OCI-LY7 (cell line): ENCODE data around the gene ROCK2. TPM values are rescaled to one million over a fixed set of nuclear protein-coding genes. Genes with fewer than 3 reads are reported as not detected.

Experiments
- BruUV-seq: library from RNA; stranded (reverse); fragments of 400-500 nt; replicated peaks from 2 replicates; lab custom pipeline; 2021; lab: Mats Ljungman, UMichigan
- CTCF ChIA-PET: fragments of 300-600 bp; sonication (Branson Sonifier 250); formaldehyde crosslinking; loops from one replicate; lab custom pipeline; 2022; ENCODE audit warnings: antibody characterized with exemption; ENCODE audit not compliant: unreplicated experiment; lab: Charles Lee
- POLR2A ChIA-PET: fragments of 300-600 bp; sonication (Branson Sonifier 250); formaldehyde crosslinking; loops from one replicate; lab custom pipeline; 2022; ENCODE audit warnings: antibody characterized with exemption; lab: Charles Lee
- DNase-seq: peaks from one replicate; pipeline ENCODE4 v3.0.0-alpha.2; 2015; ENCODE audit warnings: low spot score
- H2AFZ ChIP-seq: fragments of 200-600 bp; sonication (generic), shearing (Covaris generic); 2 replicates; pipeline ENCODE4 v1.6.1; 2014; ENCODE audit warnings: mild to moderate bottlenecking, antibody characterized with exemption, low read length, moderate library complexity
- H3K27ac ChIP-seq: fragments of 200-600 bp; sonication (generic); 2 replicates; pipeline ENCODE4 v1.5.1; 2014; ENCODE audit warnings: mixed run types, low read depth, mild to moderate bottlenecking, moderate library complexity, low read length, inconsistent platforms; ENCODE audit not compliant: poor library complexity, severe bottlenecking
- H3K36me3 ChIP-seq: fragments of 200-600 bp; sonication (generic); 2 replicates; pipeline ENCODE4 v1.6.1; 2014; ENCODE audit warnings: mild to moderate bottlenecking, antibody characterized with exemption, low read length, moderate library complexity, mixed read lengths; ENCODE audit not compliant: insufficient read depth
- H3K4me1 ChIP-seq: fragments of 200-600 bp; sonication (generic); 2 replicates; pipeline ENCODE4 v1.5.1; 2014; ENCODE audit warnings: mild to moderate bottlenecking, low read length; ENCODE audit not compliant: insufficient read depth, poor library complexity, severe bottlenecking
- H3K4me2 ChIP-seq: fragments of 200-600 bp; sonication (generic); 2 replicates; pipeline ENCODE4 v1.6.1; 2014; ENCODE audit warnings: mild to moderate bottlenecking, low read length
- H3K4me3 ChIP-seq: fragments of 200-600 bp; sonication (generic); 2 replicates; pipeline ENCODE4 v1.5.1; 2014; ENCODE audit warnings: mild to moderate bottlenecking, low read depth, low read length; ENCODE audit not compliant: poor library complexity, severe bottlenecking
- H3K79me2 ChIP-seq: fragments of 200-600 bp; sonication (generic); 2 replicates; pipeline ENCODE4 v1.6.1; 2016; ENCODE audit warnings: low read depth, mild to moderate bottlenecking, low read length, moderate library complexity, mixed read lengths; ENCODE audit not compliant: insufficient read depth
- H3K9me2 ChIP-seq: fragments of 200-600 bp; sonication (generic); 2 replicates; pipeline ENCODE4 v1.6.1; 2016; ENCODE audit warnings: mild to moderate bottlenecking, low read length, mixed read lengths; ENCODE audit not compliant: insufficient read depth
- H3K9me3 ChIP-seq: fragments of 200-600 bp; sonication (generic); 2 replicates; pipeline ENCODE4 v1.6.1; 2014; ENCODE audit warnings: mild to moderate bottlenecking, mixed run types, low read length, mixed read lengths
- H4K20me1 ChIP-seq: fragments of 200-600 bp; sonication (generic); 2 replicates; pipeline ENCODE4 v1.6.1; 2014; ENCODE audit warnings: mild to moderate bottlenecking, antibody characterized with exemption, low read length, moderate library complexity, mixed read lengths; ENCODE audit not compliant: insufficient read depth
- EZH2phosphoT487 ChIP-seq: fragments of 200-600 bp; sonication (generic); IDR thresholded peaks from 2 replicates; pipeline ENCODE4 v1.6.1; 2018; ENCODE audit warnings: low read depth, borderline replicate concordance, mild to moderate bottlenecking, mixed run types, antibody characterized with exemption, low read length, moderate library complexity, mixed read lengths
- intact Hi-C: fragments of 100-400 bp; cut with micrococcal nuclease; formaldehyde crosslinking; loops from one replicate; pipeline ENCODE4 v1.10.0; 2022; ENCODE audit not compliant: unreplicated experiment
- total RNA-seq, 2 experiments: library from RNA; depleted of rRNA in 1 of 2; stranded (reverse); fragments of >200 nt in 1 of 2; shearing (Covaris generic) in 1 of 2; gene quantifications; 2 replicates each; pipeline ENCODE4 v1.2.3, GENCODE V29; 2014 to 2022
- TF ChIP-seq, protein P1 (sequence below): fragments of 200-600 bp; sonication (generic); conservative IDR thresholded peaks from 2 replicates; pipeline ENCODE4 v1.5.1; 2014; ENCODE audit warnings: mild to moderate bottlenecking, antibody characterized with exemption, low read length, moderate library complexity, mixed read lengths

ROCK2 gene
- total RNA-seq, 2 experiments from 2014 or later, result 12.4 to 21.0 TPM

DNA sequence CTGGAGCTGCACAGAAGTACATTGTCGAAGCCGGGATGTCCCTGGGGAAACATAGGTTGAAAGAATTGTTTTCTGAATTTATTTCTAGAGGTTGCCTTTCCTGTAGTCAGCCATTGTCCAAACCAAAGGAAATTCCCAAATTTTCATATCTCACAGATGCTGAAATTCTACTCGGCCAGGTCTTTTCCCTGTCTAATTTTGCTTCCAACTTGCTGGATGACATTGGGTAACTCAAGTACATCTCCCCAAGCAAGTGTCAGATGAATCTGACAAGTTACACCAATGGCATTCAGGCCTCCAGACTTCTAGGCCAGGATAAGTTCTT, 47.5 kb upstream of the ROCK2 start:
- ChIA-PET CTCF (no interaction called here), POLR2A (no interaction called here)
- Histone ChIP-seq H3K4me1 (no peaks in the 10 kb centered on the region), H2AFZ (no peak overlapping the region), H3K36me3 (no peaks in the 10 kb centered on the region), H3K9me3 (no peaks in the 10 kb centered on the region), H3K4me3 (no peak overlapping the region), H3K9me2 (no peaks in the 10 kb centered on the region), H3K4me2 (no peak overlapping the region), H3K27ac (no peak overlapping the region), H4K20me1 (no peaks in the 10 kb centered on the region), H3K79me2 (no peaks in the 10 kb centered on the region)
- intact Hi-C loops, result no loop called here
- no peak for DNase-seq
- no TSS peak for BruUV-seq
- TF ChIP-seq, protein P1, sequence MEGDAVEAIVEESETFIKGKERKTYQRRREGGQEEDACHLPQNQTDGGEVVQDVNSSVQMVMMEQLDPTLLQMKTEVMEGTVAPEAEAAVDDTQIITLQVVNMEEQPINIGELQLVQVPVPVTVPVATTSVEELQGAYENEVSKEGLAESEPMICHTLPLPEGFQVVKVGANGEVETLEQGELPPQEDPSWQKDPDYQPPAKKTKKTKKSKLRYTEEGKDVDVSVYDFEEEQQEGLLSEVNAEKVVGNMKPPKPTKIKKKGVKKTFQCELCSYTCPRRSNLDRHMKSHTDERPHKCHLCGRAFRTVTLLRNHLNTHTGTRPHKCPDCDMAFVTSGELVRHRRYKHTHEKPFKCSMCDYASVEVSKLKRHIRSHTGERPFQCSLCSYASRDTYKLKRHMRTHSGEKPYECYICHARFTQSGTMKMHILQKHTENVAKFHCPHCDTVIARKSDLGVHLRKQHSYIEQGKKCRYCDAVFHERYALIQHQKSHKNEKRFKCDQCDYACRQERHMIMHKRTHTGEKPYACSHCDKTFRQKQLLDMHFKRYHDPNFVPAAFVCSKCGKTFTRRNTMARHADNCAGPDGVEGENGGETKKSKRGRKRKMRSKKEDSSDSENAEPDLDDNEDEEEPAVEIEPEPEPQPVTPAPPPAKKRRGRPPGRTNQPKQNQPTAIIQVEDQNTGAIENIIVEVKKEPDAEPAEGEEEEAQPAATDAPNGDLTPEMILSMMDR, result no peak
- no peak for TF ChIP-seq EZH2phosphoT487

GRCh38 chr2:11390399-11390658, 45.9 kb upstream of the ROCK2 start:
- no peaks in the 10 kb centered on the region for H4K20me1 ChIP-seq
- no peaks in the 10 kb centered on the region for H3K4me1 ChIP-seq
- H3K9me3 ChIP-seq, result no peaks in the 10 kb centered on the region
- BruUV-seq, result no TSS peak
- no peak for TF ChIP-seq EZH2phosphoT487
- TF ChIP-seq, protein P1, result no peak
- no peak overlapping the region for H2AFZ ChIP-seq
- H3K27ac ChIP-seq, result no peak overlapping the region
- ChIA-PET POLR2A (no interaction called here), CTCF (no interaction called here)
- H3K79me2 ChIP-seq, result no peaks in the 10 kb centered on the region
- no peaks in the 10 kb centered on the region for H3K36me3 ChIP-seq
- no peaks in the 10 kb centered on the region for H3K9me2 ChIP-seq
- DNase-seq, result no peak
- H3K4me3 ChIP-seq, result no peak overlapping the region
- H3K4me2 ChIP-seq, result no peak overlapping the region
- intact Hi-C loops, result no loop called here

GRCh38 chr2:11389551-11390398, 45.3 kb upstream of the ROCK2 start:
- H3K9me3 ChIP-seq, result no peaks in the 10 kb centered on the region
- no peak overlapping the region for H3K4me3 ChIP-seq
- ChIA-PET CTCF (no interaction called here), POLR2A (no interaction called here)
- H2AFZ ChIP-seq, result no peak overlapping the region
- no peak for DNase-seq
- H4K20me1 ChIP-seq, result no peaks in the 10 kb centered on the region
- no peaks in the 10 kb centered on the region for H3K36me3 ChIP-seq
- intact Hi-C loops, result no loop called here
- TF ChIP-seq, protein P1, result no peak
- no peak for TF ChIP-seq EZH2phosphoT487
- BruUV-seq, result no TSS peak
- H3K27ac ChIP-seq, result no peak overlapping the region
- no peak overlapping the region for H3K4me2 ChIP-seq
- H3K79me2 ChIP-seq, result no peaks in the 10 kb centered on the region
- no peaks in the 10 kb centered on the region for H3K9me2 ChIP-seq
- H3K4me1 ChIP-seq, result no peaks in the 10 kb centered on the region
